Progenitor cell of endocrine pancreas (in vitro differentiated cells): ENCODE measurements around the gene CFDP1. TPM values are rescaled to one million over a fixed set of nuclear protein-coding genes. Genes with fewer than 3 reads are reported as not detected.

ENCODE experiments used
- DNase-seq: peaks from one replicate; pipeline ENCODE4 v3.0.0; 2021; ENCODE audit warnings: low spot score; ENCODE audit not compliant: unreplicated experiment
- H3K27ac Mint-ChIP-seq: 2 replicates; pipeline ENCODE4 v1.8.0; 2021; ENCODE audit warnings: mild to moderate bottlenecking, moderate library complexity, mixed read lengths
- H3K27me3 Mint-ChIP-seq: 2 replicates; pipeline ENCODE4 v1.8.0; 2021; ENCODE audit warnings: mixed read lengths
- H3K36me3 Mint-ChIP-seq: 2 replicates; pipeline ENCODE4 v1.8.0; 2022; ENCODE audit warnings: mixed read lengths; ENCODE audit not compliant: insufficient read depth
- H3K4me1 Mint-ChIP-seq: 2 replicates; pipeline ENCODE4 v1.8.0; 2021; ENCODE audit warnings: low read depth, mixed read lengths
- H3K4me3 Mint-ChIP-seq: 2 replicates; pipeline ENCODE4 v1.8.0; 2021; ENCODE audit warnings: low read depth, mild to moderate bottlenecking, moderate library complexity, mixed read lengths
- H3K9me3 Mint-ChIP-seq: 2 replicates; pipeline ENCODE4 v1.8.0; 2021; ENCODE audit warnings: low read depth, mixed read lengths
- total RNA-seq: library from RNA; stranded (reverse); gene quantifications from 2 replicates; pipeline ENCODE4 v1.2.1, GENCODE V29; 2021
- TF ChIP-seq, protein P1 (sequence below): fragments of 200-600 bp; sonication (generic); IDR thresholded peaks from one replicate; pipeline ENCODE4 v1.5.0; 2021; ENCODE audit warnings: antibody characterized with exemption, mild to moderate bottlenecking; ENCODE audit not compliant: unreplicated experiment

The CFDP1 gene
- total RNA-seq, 1 donor from 2014 or later = 94.6 TPM

DNA sequence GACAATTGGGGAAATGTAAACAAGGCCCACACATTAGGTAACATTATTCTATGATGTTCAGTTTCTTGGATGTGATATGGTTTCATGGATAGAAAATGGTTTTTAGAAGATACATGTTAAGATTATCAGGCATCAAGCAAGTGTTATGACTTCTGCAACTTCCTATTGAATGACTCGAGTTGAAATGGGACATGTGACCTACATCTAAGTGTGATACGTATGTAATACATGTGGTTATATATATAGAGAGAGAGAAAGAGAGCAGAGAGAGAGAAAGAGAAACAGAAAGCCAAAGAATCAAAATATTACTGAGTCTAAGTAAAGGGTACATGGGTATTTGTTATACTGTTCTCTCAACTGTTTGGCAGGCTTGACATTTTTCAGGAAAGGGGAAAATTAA lies 29.5 kb upstream of the CFDP1 start:
- Mint-ChIP-seq H3K27me3 (no peaks in the 10 kb centered on the region), H3K4me1 (peaks cover 36% of the 10 kb centered on the region), H3K4me3 (peak overlapping the region; percentile 99), H3K27ac (peak overlapping the region; percentile 98), H3K9me3 (no peaks in the 10 kb centered on the region), H3K36me3 (peaks cover 4% of the 10 kb centered on the region)
- TF ChIP-seq, protein P1, sequence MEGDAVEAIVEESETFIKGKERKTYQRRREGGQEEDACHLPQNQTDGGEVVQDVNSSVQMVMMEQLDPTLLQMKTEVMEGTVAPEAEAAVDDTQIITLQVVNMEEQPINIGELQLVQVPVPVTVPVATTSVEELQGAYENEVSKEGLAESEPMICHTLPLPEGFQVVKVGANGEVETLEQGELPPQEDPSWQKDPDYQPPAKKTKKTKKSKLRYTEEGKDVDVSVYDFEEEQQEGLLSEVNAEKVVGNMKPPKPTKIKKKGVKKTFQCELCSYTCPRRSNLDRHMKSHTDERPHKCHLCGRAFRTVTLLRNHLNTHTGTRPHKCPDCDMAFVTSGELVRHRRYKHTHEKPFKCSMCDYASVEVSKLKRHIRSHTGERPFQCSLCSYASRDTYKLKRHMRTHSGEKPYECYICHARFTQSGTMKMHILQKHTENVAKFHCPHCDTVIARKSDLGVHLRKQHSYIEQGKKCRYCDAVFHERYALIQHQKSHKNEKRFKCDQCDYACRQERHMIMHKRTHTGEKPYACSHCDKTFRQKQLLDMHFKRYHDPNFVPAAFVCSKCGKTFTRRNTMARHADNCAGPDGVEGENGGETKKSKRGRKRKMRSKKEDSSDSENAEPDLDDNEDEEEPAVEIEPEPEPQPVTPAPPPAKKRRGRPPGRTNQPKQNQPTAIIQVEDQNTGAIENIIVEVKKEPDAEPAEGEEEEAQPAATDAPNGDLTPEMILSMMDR = no peak
- DNase-seq = no peak

GRCh38 chr16:75461575-75461974 lies 28.3 kb upstream of the CFDP1 start:
- no peak overlapping the region for H3K4me3 Mint-ChIP-seq

GRCh38 chr16:75460446-75460845 lies 27.1 kb upstream of the CFDP1 start:
- Mint-ChIP-seq H3K4me3 (no peak overlapping the region), H3K27me3 (no peaks in the 10 kb centered on the region), H3K36me3 (peaks cover 4% of the 10 kb centered on the region), H3K27ac (peak overlapping the region; percentile 59), H3K9me3 (no peaks in the 10 kb centered on the region), H3K4me1 (peaks cover 51% of the 10 kb centered on the region)
- DNase-seq = no peak
- TF ChIP-seq, protein P1 = no peak

More at GRCh38 chr16:75461575-75461974, 28.3 kb upstream of the CFDP1 start:
- H3K4me1 Mint-ChIP-seq = peaks cover 41% of the 10 kb centered on the region
- H3K36me3 Mint-ChIP-seq = peaks cover 4% of the 10 kb centered on the region
- DNase-seq = no peak
- TF ChIP-seq, protein P1 = no peak
- no peaks in the 10 kb centered on the region for H3K27me3 Mint-ChIP-seq
- H3K9me3 Mint-ChIP-seq = no peaks in the 10 kb centered on the region
- H3K27ac Mint-ChIP-seq = no peak overlapping the region

GRCh38 chr16:75459691-75460090 lies 26.4 kb upstream of the CFDP1 start:
- Mint-ChIP-seq H3K36me3 (peaks cover 4% of the 10 kb centered on the region), H3K27ac (no peak overlapping the region), H3K27me3 (no peaks in the 10 kb centered on the region), H3K4me3 (no peak overlapping the region), H3K9me3 (no peaks in the 10 kb centered on the region), H3K4me1 (peaks cover 54% of the 10 kb centered on the region)
- TF ChIP-seq, protein P1 = no peak
- no peak for DNase-seq

GRCh38 chr16:75458439-75458838 lies 25.1 kb upstream of the CFDP1 start:
- Mint-ChIP-seq H3K4me3 (no peak overlapping the region), H3K27ac (no peak overlapping the region), H3K27me3 (no peaks in the 10 kb centered on the region), H3K9me3 (no peaks in the 10 kb centered on the region), H3K36me3 (peaks cover 4% of the 10 kb centered on the region), H3K4me1 (peaks cover 63% of the 10 kb centered on the region)
- TF ChIP-seq, protein P1 = no peak
- DNase-seq = no peak
